GM23338 (cell line): Measurements from ENCODE around the gene FHIT.

Source experiments
- CREB1 ChIP-seq: fragments of 250-450 bp; sonication (Bioruptor Pico); IDR thresholded peaks from 2 replicates; pipeline ENCODE4 v1.5.0; 2020; ENCODE audit warnings: low read depth, mild to moderate bottlenecking, moderate library complexity
- EZH2 ChIP-seq: fragments of 200-600 bp; sonication (generic); IDR thresholded peaks from one replicate; pipeline ENCODE4 v1.8.0; 2017; ENCODE audit warnings: antibody characterized with exemption, mild to moderate bottlenecking, low read depth; ENCODE audit not compliant: unreplicated experiment
- EZH2phosphoT487 ChIP-seq: fragments of 200-600 bp; sonication (generic); IDR thresholded peaks from one replicate; pipeline ENCODE4 v1.8.1; 2018; ENCODE audit warnings: antibody characterized with exemption; ENCODE audit not compliant: unreplicated experiment
- POLR2AphosphoS5 ChIP-seq: IDR thresholded peaks from 2 replicates; pipeline ENCODE4 v1.6.1; 2016; ENCODE audit warnings: antibody characterized with exemption, low read depth
- STAT1 ChIP-seq: IDR thresholded peaks from one replicate; pipeline ENCODE4 v1.6.1; 2016; ENCODE audit warnings: antibody characterized with exemption; ENCODE audit not compliant: unreplicated experiment
- ZNF331 ChIP-seq: fragments of 250-450 bp; sonication (Bioruptor Pico); IDR thresholded peaks from 2 replicates; pipeline ENCODE4 v1.5.0; 2020; ENCODE audit warnings: low read depth, mild to moderate bottlenecking, moderate library complexity
- TF ChIP-seq, protein P1 (sequence below), 2 experiments: fragments of 200-600 bp in 1 of 2; sonication (generic) in 1 of 2; conservative IDR thresholded peaks; 2 replicates each; pipeline versions ENCODE4 v1.5.1 to v1.6.1; 2016 to 2017; ENCODE audit warnings: antibody characterized with exemption in 2 of 2, low read depth in 2 of 2, mild to moderate bottlenecking in 2 of 2, moderate library complexity in 1 of 2
- TF ChIP-seq, protein P2 (sequence below): IDR thresholded peaks from one replicate; pipeline ENCODE4 v1.6.1; 2018; ENCODE audit warnings: antibody characterized with exemption; ENCODE audit not compliant: unreplicated experiment

DNA sequence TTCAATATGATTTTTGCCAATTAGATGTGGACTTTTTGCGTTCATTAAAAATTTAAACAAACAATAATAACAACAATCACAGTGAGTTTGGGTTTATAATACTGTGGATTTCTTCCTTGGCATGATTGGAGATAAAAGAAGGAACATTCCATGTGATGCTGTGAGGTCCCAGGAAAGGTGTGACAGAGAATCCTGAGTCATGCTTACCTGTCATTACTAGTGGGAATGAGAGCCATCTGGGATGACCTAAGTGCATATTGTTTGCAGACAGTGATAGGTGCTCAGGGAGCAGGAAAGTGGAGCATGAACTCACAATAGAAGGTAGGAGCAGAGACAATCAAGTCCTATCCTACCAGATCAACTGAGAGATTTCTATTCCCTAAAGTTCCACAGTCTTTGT lies 1434.9 kb downstream of the FHIT start:
- TF ChIP-seq POLR2AphosphoS5 (no peak), ZNF331 (CRISPR knock-in tag) (no peak), CREB1 (CRISPR knock-in tag) (no peak), STAT1 (no peak), EZH2phosphoT487 (no peak), EZH2 (no peak)
- TF ChIP-seq, protein P1, sequence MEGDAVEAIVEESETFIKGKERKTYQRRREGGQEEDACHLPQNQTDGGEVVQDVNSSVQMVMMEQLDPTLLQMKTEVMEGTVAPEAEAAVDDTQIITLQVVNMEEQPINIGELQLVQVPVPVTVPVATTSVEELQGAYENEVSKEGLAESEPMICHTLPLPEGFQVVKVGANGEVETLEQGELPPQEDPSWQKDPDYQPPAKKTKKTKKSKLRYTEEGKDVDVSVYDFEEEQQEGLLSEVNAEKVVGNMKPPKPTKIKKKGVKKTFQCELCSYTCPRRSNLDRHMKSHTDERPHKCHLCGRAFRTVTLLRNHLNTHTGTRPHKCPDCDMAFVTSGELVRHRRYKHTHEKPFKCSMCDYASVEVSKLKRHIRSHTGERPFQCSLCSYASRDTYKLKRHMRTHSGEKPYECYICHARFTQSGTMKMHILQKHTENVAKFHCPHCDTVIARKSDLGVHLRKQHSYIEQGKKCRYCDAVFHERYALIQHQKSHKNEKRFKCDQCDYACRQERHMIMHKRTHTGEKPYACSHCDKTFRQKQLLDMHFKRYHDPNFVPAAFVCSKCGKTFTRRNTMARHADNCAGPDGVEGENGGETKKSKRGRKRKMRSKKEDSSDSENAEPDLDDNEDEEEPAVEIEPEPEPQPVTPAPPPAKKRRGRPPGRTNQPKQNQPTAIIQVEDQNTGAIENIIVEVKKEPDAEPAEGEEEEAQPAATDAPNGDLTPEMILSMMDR (conservative IDR thresholded peaks at IDR 0.05; ENCODE audit: low read depth in 2 of 2) = no peak
- TF ChIP-seq, protein P2, sequence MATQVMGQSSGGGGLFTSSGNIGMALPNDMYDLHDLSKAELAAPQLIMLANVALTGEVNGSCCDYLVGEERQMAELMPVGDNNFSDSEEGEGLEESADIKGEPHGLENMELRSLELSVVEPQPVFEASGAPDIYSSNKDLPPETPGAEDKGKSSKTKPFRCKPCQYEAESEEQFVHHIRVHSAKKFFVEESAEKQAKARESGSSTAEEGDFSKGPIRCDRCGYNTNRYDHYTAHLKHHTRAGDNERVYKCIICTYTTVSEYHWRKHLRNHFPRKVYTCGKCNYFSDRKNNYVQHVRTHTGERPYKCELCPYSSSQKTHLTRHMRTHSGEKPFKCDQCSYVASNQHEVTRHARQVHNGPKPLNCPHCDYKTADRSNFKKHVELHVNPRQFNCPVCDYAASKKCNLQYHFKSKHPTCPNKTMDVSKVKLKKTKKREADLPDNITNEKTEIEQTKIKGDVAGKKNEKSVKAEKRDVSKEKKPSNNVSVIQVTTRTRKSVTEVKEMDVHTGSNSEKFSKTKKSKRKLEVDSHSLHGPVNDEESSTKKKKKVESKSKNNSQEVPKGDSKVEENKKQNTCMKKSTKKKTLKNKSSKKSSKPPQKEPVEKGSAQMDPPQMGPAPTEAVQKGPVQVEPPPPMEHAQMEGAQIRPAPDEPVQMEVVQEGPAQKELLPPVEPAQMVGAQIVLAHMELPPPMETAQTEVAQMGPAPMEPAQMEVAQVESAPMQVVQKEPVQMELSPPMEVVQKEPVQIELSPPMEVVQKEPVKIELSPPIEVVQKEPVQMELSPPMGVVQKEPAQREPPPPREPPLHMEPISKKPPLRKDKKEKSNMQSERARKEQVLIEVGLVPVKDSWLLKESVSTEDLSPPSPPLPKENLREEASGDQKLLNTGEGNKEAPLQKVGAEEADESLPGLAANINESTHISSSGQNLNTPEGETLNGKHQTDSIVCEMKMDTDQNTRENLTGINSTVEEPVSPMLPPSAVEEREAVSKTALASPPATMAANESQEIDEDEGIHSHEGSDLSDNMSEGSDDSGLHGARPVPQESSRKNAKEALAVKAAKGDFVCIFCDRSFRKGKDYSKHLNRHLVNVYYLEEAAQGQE = no peak
